ENCODE results near the gene SERPING1.
"Not testable (repeated sequence)": the region's sequence is repeated elsewhere in the genome, so short reads cannot be mapped to it uniquely, and the experiment has no call there.

The SERPING1 gene

GRCh38 chr11:57646194-57646798 lies 48.8 kb downstream of the SERPING1 start:
- Histone ChIP-seq H3K36me3 (ENCODE audit: control insufficient read depth, insufficient read depth, low read length) (peaks cover 21% of the 10 kb centered on the region), H3K27ac (ENCODE audit: low read depth, low read length) (no peak overlapping the region), H3K4me3 (ENCODE audit: low read depth, low read length) (peak overlapping the region; percentile 50), H3K9ac (ENCODE audit: low read length) (no peak overlapping the region), H3K9me3 (ENCODE audit: control insufficient read depth, insufficient read depth, low read depth, low read length) (no peaks in the 10 kb centered on the region), H3K4me1 (ENCODE audit: control insufficient read depth, insufficient read depth, low read length) (peaks cover 63% of the 10 kb centered on the region), H3K27me3 (ENCODE audit: control insufficient read depth, insufficient read depth, low read length) (no peaks in the 10 kb centered on the region)

GRCh38 chr11:57646799-57647303 lies 49.4 kb downstream of the SERPING1 start:
- H3K9ac ChIP-seq (ENCODE audit: low read length), result peak overlapping the region; percentile 3
- peaks cover 57% of the 10 kb centered on the region for H3K4me1 ChIP-seq (ENCODE audit: control insufficient read depth, insufficient read depth, low read length)
- H3K9me3 ChIP-seq (ENCODE audit: control insufficient read depth, insufficient read depth, low read depth, low read length), result no peaks in the 10 kb centered on the region
- H3K27ac ChIP-seq (ENCODE audit: low read depth, low read length), result no peak overlapping the region
- peaks cover 17% of the 10 kb centered on the region for H3K36me3 ChIP-seq (ENCODE audit: control insufficient read depth, insufficient read depth, low read length)
- no peaks in the 10 kb centered on the region for H3K27me3 ChIP-seq (ENCODE audit: control insufficient read depth, insufficient read depth, low read length)
- H3K4me3 ChIP-seq (ENCODE audit: low read depth, low read length), result peak overlapping the region; percentile 50

- H3K4me3 ChIP-seq (ENCODE audit: low read depth, low read length), result peak overlapping the region; percentile 50
- H3K4me1 ChIP-seq (ENCODE audit: control insufficient read depth, insufficient read depth, low read length), result peaks cover 56% of the 10 kb centered on the region
- H3K27ac ChIP-seq (ENCODE audit: low read depth, low read length), result no peak overlapping the region
These were observed 49.9 kb downstream of the SERPING1 start for GRCh38 chr11:57647372-57647771.

GRCh38 chr11:57647960-57648800 lies 50.7 kb downstream of the SERPING1 start:
- H3K27ac ChIP-seq (ENCODE audit: low read depth, low read length), result no peak overlapping the region
- peaks cover 7% of the 10 kb centered on the region for H3K36me3 ChIP-seq (ENCODE audit: control insufficient read depth, insufficient read depth, low read length)
- H3K4me1 ChIP-seq (ENCODE audit: control insufficient read depth, insufficient read depth, low read length), result peaks cover 61% of the 10 kb centered on the region
- H3K9ac ChIP-seq (ENCODE audit: low read length), result peak overlapping the region; percentile 65
- H3K9me3 ChIP-seq (ENCODE audit: control insufficient read depth, insufficient read depth, low read depth, low read length), result no peaks in the 10 kb centered on the region
- peak overlapping the region; percentile 50 for H3K4me3 ChIP-seq (ENCODE audit: low read depth, low read length)
- H3K27me3 ChIP-seq (ENCODE audit: control insufficient read depth, insufficient read depth, low read length), result no peaks in the 10 kb centered on the region

More at GRCh38 chr11:57647372-57647771, 49.9 kb downstream of the SERPING1 start:
- no peaks in the 10 kb centered on the region for H3K9me3 ChIP-seq (ENCODE audit: control insufficient read depth, insufficient read depth, low read depth, low read length)
- H3K9ac ChIP-seq (ENCODE audit: low read length), result peak overlapping the region; percentile 65
- H3K36me3 ChIP-seq (ENCODE audit: control insufficient read depth, insufficient read depth, low read length), result peaks cover 14% of the 10 kb centered on the region
- no peaks in the 10 kb centered on the region for H3K27me3 ChIP-seq (ENCODE audit: control insufficient read depth, insufficient read depth, low read length)

- Histone ChIP-seq H3K4me1 (ENCODE audit: control insufficient read depth, insufficient read depth, low read length) (peaks cover 57% of the 10 kb centered on the region), H3K36me3 (ENCODE audit: control insufficient read depth, insufficient read depth, low read length) (no peaks in the 10 kb centered on the region), H3K27ac (ENCODE audit: low read depth, low read length) (no peak overlapping the region), H3K4me3 (ENCODE audit: low read depth, low read length) (peak overlapping the region; percentile 50), H3K9ac (ENCODE audit: low read length) (peak overlapping the region; percentile 65), H3K27me3 (ENCODE audit: control insufficient read depth, insufficient read depth, low read length) (no peaks in the 10 kb centered on the region), H3K9me3 (ENCODE audit: control insufficient read depth, insufficient read depth, low read depth, low read length) (no peaks in the 10 kb centered on the region)
These were observed 51.6 kb downstream of the SERPING1 start for GRCh38 chr11:57648801-57649735.

- H3K9me3 ChIP-seq (ENCODE audit: control insufficient read depth, insufficient read depth, low read depth, low read length), result no peaks in the 10 kb centered on the region
- peak within 1 kb of the TSS; percentile 65 for H3K9ac ChIP-seq (ENCODE audit: low read length)
- H3K4me3 ChIP-seq (ENCODE audit: low read depth, low read length), result peak within 1 kb of the TSS; percentile 50
- no peaks in the 10 kb centered on the region for H3K27me3 ChIP-seq (ENCODE audit: control insufficient read depth, insufficient read depth, low read length)
- H3K36me3 ChIP-seq (ENCODE audit: control insufficient read depth, insufficient read depth, low read length), result no peaks in the 10 kb centered on the region
- H3K4me1 ChIP-seq (ENCODE audit: control insufficient read depth, insufficient read depth, low read length), result peaks cover 52% of the 10 kb centered on the region
- H3K27ac ChIP-seq (ENCODE audit: low read depth, low read length), result no peak within 1 kb of the TSS
These were observed 52.6 kb downstream of the SERPING1 start, which contains the start of gene YPEL4 for GRCh38 chr11:57649826-57650738. Gene YPEL4 (minus strand): TSS chr11:57649912. CDS start chr11:57647107, 2,805 bp downstream.

- H3K27me3 ChIP-seq (ENCODE audit: control insufficient read depth, insufficient read depth, low read length), result no peaks in the 10 kb centered on the region
- H3K4me1 ChIP-seq (ENCODE audit: control insufficient read depth, insufficient read depth, low read length), result peaks cover 46% of the 10 kb centered on the region
- no peak overlapping the region for H3K27ac ChIP-seq (ENCODE audit: low read depth, low read length)
- H3K36me3 ChIP-seq (ENCODE audit: control insufficient read depth, insufficient read depth, low read length), result no peaks in the 10 kb centered on the region
- H3K9ac ChIP-seq (ENCODE audit: low read length), result no peak overlapping the region
- peak overlapping the region; percentile 50; the same call in 1 of the 2 replicates for H3K4me3 ChIP-seq (ENCODE audit: low read depth, low read length)
- H3K9me3 ChIP-seq (ENCODE audit: control insufficient read depth, insufficient read depth, low read depth, low read length), result no peaks in the 10 kb centered on the region
These were observed 53.2 kb downstream of the SERPING1 start for GRCh38 chr11:57650739-57651090.

GRCh38 chr11:57651408-57651807 lies 53.9 kb downstream of the SERPING1 start:
- H3K27ac ChIP-seq (ENCODE audit: low read depth, low read length), result no peak overlapping the region
- H3K4me1 ChIP-seq (ENCODE audit: control insufficient read depth, insufficient read depth, low read length), result peaks cover 39% of the 10 kb centered on the region
- no peaks in the 10 kb centered on the region for H3K36me3 ChIP-seq (ENCODE audit: control insufficient read depth, insufficient read depth, low read length)
- no peak overlapping the region for H3K9ac ChIP-seq (ENCODE audit: low read length)
- H3K9me3 ChIP-seq (ENCODE audit: control insufficient read depth, insufficient read depth, low read depth, low read length), result no peaks in the 10 kb centered on the region
- no peaks in the 10 kb centered on the region for H3K27me3 ChIP-seq (ENCODE audit: control insufficient read depth, insufficient read depth, low read length)
- H3K4me3 ChIP-seq (ENCODE audit: low read depth, low read length), result no peak overlapping the region

GRCh38 chr11:57652230-57652629 lies 54.7 kb downstream of the SERPING1 start:
- not testable (repeated sequence) for H3K9ac ChIP-seq (ENCODE audit: low read length); H3K4me3 ChIP-seq (ENCODE audit: low read depth, low read length); H3K27me3 ChIP-seq (ENCODE audit: control insufficient read depth, insufficient read depth, low read length); H3K27ac ChIP-seq (ENCODE audit: low read depth, low read length); H3K9me3 ChIP-seq (ENCODE audit: control insufficient read depth, insufficient read depth, low read depth, low read length); H3K36me3 ChIP-seq (ENCODE audit: control insufficient read depth, insufficient read depth, low read length)
- H3K4me1 ChIP-seq (ENCODE audit: control insufficient read depth, insufficient read depth, low read length), result peaks cover 31% of the 10 kb centered on the region

- Histone ChIP-seq H3K27ac (ENCODE audit: low read depth, low read length) (no peak overlapping the region), H3K9ac (ENCODE audit: low read length) (no peak overlapping the region), H3K4me3 (ENCODE audit: low read depth, low read length) (no peak overlapping the region), H3K4me1 (ENCODE audit: control insufficient read depth, insufficient read depth, low read length) (peaks cover 27% of the 10 kb centered on the region), H3K27me3 (ENCODE audit: control insufficient read depth, insufficient read depth, low read length) (no peaks in the 10 kb centered on the region), H3K9me3 (ENCODE audit: control insufficient read depth, insufficient read depth, low read depth, low read length) (no peaks in the 10 kb centered on the region), H3K36me3 (ENCODE audit: control insufficient read depth, insufficient read depth, low read length) (no peaks in the 10 kb centered on the region)
These were observed 55.2 kb downstream of the SERPING1 start for GRCh38 chr11:57652662-57653061.

Data from HUES6 (cell line).